Subcutaneous abdominal adipose tissue (tissue), 5 donors: ENCODE measurements around the gene ZSCAN5B.
"Not testable (repeated sequence)": the region's sequence is repeated elsewhere in the genome, so short reads cannot be mapped to it uniquely, and the experiment has no call there.

Experiments used
- H3K27ac ChIP-seq: one replicate; pipeline ENCODE4 v1.7.0; 2013; ENCODE audit warnings: low read depth, mild to moderate bottlenecking, inconsistent platforms, low read length, moderate library complexity
- H3K27me3 ChIP-seq, 5 donors: one replicate each; pipeline ENCODE4 v1.7.0; 2013; ENCODE audit warnings: low read length in 5 of 5, inconsistent platforms in 1 of 5; ENCODE audit not compliant: control insufficient read depth in 5 of 5, insufficient read depth in 4 of 5
- H3K36me3 ChIP-seq, 5 donors: one replicate each; pipeline ENCODE4 v1.7.0; 2013; ENCODE audit warnings: low read length in 5 of 5; ENCODE audit not compliant: control insufficient read depth in 5 of 5, insufficient read depth in 5 of 5
- H3K4me1 ChIP-seq, 5 donors: one replicate each; pipeline ENCODE4 v1.7.0; 2013; ENCODE audit warnings: low read length in 5 of 5, mild to moderate bottlenecking in 3 of 5, moderate library complexity in 1 of 5; ENCODE audit not compliant: control insufficient read depth in 5 of 5, insufficient read depth in 5 of 5
- H3K4me3 ChIP-seq, 5 donors: one replicate each; pipeline ENCODE4 v1.7.0; 2013; ENCODE audit warnings: low read length in 5 of 5, low read depth in 1 of 5
- H3K9ac ChIP-seq, 5 donors: one replicate each; pipeline ENCODE4 v1.7.0; 2013; ENCODE audit warnings: low read length in 5 of 5, mild to moderate bottlenecking in 4 of 5, moderate library complexity in 3 of 5
- H3K9me3 ChIP-seq, 5 donors: one replicate each; pipeline ENCODE4 v1.7.0; 2013; ENCODE audit warnings: low read length in 5 of 5; ENCODE audit not compliant: control insufficient read depth in 5 of 5
- donor health status: healthy.
- donor health status: healthy.
- donor health status: healthy.
- donor health status: healthy.
- donor health status: healthy.

Gene ZSCAN5B

GRCh38 chr19:56210036-56210435 lies 12.5 kb upstream of the ZSCAN5B start:
- not testable (repeated sequence) for H3K9me3 ChIP-seq, H3K9ac ChIP-seq, H3K4me1 ChIP-seq, H3K27ac ChIP-seq, H3K27me3 ChIP-seq, H3K36me3 ChIP-seq, H3K4me3 ChIP-seq

- no peaks in the 10 kb centered on the region for H3K4me1 ChIP-seq
- H3K9ac ChIP-seq = no peak overlapping the region
- no peak overlapping the region for H3K4me3 ChIP-seq
- H3K27ac ChIP-seq = no peak overlapping the region
- H3K27me3 ChIP-seq = peaks cover 0 to 6% (median 0%) of the 10 kb centered on the region in 5 donors
- no peaks in the 10 kb centered on the region for H3K36me3 ChIP-seq
- H3K9me3 ChIP-seq = no peaks in the 10 kb centered on the region
These were observed 11.5 kb upstream of the ZSCAN5B start for GRCh38 chr19:56209091-56209490.

- not testable (repeated sequence) for H3K9ac ChIP-seq, H3K27me3 ChIP-seq, H3K27ac ChIP-seq, H3K4me1 ChIP-seq, H3K36me3 ChIP-seq, H3K4me3 ChIP-seq, H3K9me3 ChIP-seq
These were observed 10.0 kb upstream of the ZSCAN5B start for GRCh38 chr19:56207581-56207980.

- no peak within 1 kb of the TSS for H3K27ac ChIP-seq
- H3K4me3 ChIP-seq = no peak within 1 kb of the TSS
- H3K9ac ChIP-seq = no peak within 1 kb of the TSS
- no peaks in the 10 kb centered on the region for H3K9me3 ChIP-seq
- no peaks in the 10 kb centered on the region for H3K27me3 ChIP-seq
- no peaks in the 10 kb centered on the region for H3K36me3 ChIP-seq
- H3K4me1 ChIP-seq = no peaks in the 10 kb centered on the region
These were observed 4.4 kb upstream of the ZSCAN5B start, which contains the start of gene ZSCAN5C for GRCh38 chr19:56201973-56202372. ZSCAN5C (plus strand) TSS chr19:56202273; CDS start chr19:56205914, 3,641 bp downstream.

GRCh38 chr19:56199687-56200086 lies 2.1 kb upstream of the ZSCAN5B start:
- Histone ChIP-seq H3K4me3 (no peak overlapping the region), H3K4me1 (no peaks in the 10 kb centered on the region), H3K9ac (no peak overlapping the region), H3K27me3 (no peaks in the 10 kb centered on the region), H3K27ac (no peak overlapping the region), H3K9me3 (no peaks in the 10 kb centered on the region), H3K36me3 (no peaks in the 10 kb centered on the region)

GRCh38 chr19:56193981-56194640 lies 3.5 kb downstream of the ZSCAN5B start:
- no peak overlapping the region for H3K4me3 ChIP-seq
- no peaks in the 10 kb centered on the region for H3K9me3 ChIP-seq
- no peaks in the 10 kb centered on the region for H3K36me3 ChIP-seq
- H3K9ac ChIP-seq = no peak overlapping the region
- no peaks in the 10 kb centered on the region for H3K27me3 ChIP-seq
- no peaks in the 10 kb centered on the region for H3K4me1 ChIP-seq
- no peak overlapping the region for H3K27ac ChIP-seq

- no peaks in the 10 kb centered on the region for H3K9me3 ChIP-seq
- no peaks in the 10 kb centered on the region for H3K36me3 ChIP-seq
- no peak overlapping the region for H3K4me3 ChIP-seq
- H3K27ac ChIP-seq = no peak overlapping the region
- H3K27me3 ChIP-seq = peaks cover 0 to 2% (median 0%) of the 10 kb centered on the region in 5 donors
- no peak overlapping the region for H3K9ac ChIP-seq
- H3K4me1 ChIP-seq = no peaks in the 10 kb centered on the region
These were observed 5.9 kb downstream of the ZSCAN5B start for GRCh38 chr19:56191711-56192110.

- Histone ChIP-seq H3K4me1 (no peaks in the 10 kb centered on the region), H3K4me3 (no peak overlapping the region), H3K9ac (no peak overlapping the region), H3K36me3 (no peaks in the 10 kb centered on the region), H3K9me3 (no peaks in the 10 kb centered on the region), H3K27ac (no peak overlapping the region), H3K27me3 (peaks cover 0 to 2% (median 0%) of the 10 kb centered on the region in 5 donors)
These were observed 6.5 kb downstream of the ZSCAN5B start for GRCh38 chr19:56191115-56191514.

- no peaks in the 10 kb centered on the region for H3K36me3 ChIP-seq
- no peak overlapping the region for H3K4me3 ChIP-seq
- no peaks in the 10 kb centered on the region for H3K9me3 ChIP-seq
- no peak overlapping the region for H3K9ac ChIP-seq
- H3K27ac ChIP-seq = no peak overlapping the region
- H3K27me3 ChIP-seq = peaks cover 0 to 2% (median 0%) of the 10 kb centered on the region in 5 donors
- H3K4me1 ChIP-seq = no peaks in the 10 kb centered on the region
These were observed 7.8 kb downstream of the ZSCAN5B start for GRCh38 chr19:56189785-56190184.

- Histone ChIP-seq H3K9me3 (no peaks in the 10 kb centered on the region), H3K4me3 (no peak overlapping the region), H3K27me3 (peaks cover 24 to 31% (median 25%) of the 10 kb centered on the region in 5 donors)
These were observed 19.9 kb downstream of the ZSCAN5B start for GRCh38 chr19:56177564-56178243.

More at GRCh38 chr19:56177564-56178243, 19.9 kb downstream of the ZSCAN5B start:
- no peak overlapping the region for H3K27ac ChIP-seq
- no peaks in the 10 kb centered on the region for H3K4me1 ChIP-seq
- H3K9ac ChIP-seq = no peak overlapping the region
- H3K36me3 ChIP-seq = no peaks in the 10 kb centered on the region
